ENCODE results near the gene KIDINS220.
"Not testable (repeated sequence)": the region's sequence is repeated elsewhere in the genome, so short reads cannot be mapped to it uniquely, and the experiment has no call there.

The KIDINS220 gene

GRCh38 chr2:8750221-8750620 lies 87.2 kb downstream of the KIDINS220 start:
- no peak for DNase-seq

- no peak for DNase-seq
These were observed 94.2 kb downstream of the KIDINS220 start for GRCh38 chr2:8743261-8743660.

DNA sequence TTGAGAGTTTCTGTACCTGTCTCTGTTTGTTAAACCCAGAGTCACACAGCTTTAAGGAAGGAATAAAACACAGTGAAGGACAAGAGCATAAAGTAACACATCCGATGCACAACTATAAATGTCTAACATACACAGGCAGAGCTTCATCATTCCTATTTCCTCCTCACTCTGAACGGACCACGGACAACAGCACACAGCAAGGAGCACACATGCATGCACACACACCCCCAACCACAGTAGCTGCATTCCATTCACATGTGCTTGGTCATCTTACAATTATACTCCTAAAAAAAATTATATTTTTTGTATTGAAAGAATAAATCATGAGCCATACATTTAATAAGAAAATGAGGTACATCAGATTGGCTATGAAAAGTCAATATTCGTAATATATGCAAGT lies 97.3 kb downstream of the KIDINS220 start:
- no peak for DNase-seq

DNA sequence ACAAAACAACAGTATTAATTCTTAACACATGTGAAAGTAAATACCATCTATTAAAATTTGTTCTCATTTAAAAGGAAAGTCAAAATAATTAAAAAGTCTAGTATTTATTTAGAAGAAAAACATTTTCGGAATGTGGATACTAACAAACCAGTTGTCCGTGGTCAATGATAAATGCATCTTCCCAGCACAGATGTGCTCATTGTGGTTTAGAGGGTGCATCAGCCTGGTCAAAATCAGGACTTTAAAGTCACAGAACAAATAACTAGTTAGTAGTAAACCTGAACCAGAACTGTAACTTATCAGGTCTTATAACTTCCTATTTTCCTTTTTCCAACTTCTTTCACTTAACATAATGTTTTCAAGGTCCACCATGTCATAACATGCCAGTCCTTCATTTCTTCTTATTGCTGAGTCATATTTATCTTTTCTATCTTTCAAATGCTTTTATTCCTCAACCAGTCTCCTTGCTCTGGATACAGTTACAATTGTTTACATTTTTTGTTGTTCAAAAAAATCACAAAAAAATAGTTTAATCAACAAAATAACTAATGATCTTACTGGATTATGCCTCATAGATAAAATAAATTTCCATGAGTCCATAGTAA lies 99.7 kb downstream of the KIDINS220 start:
- DNase-seq, result no peak

DNA sequence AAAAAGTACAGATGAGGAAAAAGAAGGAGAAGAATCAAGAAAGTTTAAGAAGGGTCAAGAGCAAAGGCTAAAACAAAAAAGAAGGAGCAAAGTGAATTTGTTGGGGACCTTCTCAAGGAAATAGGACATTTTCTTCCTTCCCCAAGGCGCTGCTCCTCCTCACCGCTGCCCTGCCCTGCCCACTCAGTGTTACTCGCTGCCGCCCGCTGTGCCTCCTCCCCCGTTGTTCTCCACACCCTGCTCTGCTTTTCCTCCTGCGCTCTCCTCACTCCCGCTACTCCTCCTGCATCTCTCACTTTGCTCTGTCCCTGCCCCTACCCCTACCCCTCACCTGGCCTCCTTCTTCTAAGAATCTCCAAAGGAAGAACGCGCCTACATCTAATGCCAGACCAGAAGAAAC lies 104.8 kb downstream of the KIDINS220 start:
- no peak for DNase-seq

DNA sequence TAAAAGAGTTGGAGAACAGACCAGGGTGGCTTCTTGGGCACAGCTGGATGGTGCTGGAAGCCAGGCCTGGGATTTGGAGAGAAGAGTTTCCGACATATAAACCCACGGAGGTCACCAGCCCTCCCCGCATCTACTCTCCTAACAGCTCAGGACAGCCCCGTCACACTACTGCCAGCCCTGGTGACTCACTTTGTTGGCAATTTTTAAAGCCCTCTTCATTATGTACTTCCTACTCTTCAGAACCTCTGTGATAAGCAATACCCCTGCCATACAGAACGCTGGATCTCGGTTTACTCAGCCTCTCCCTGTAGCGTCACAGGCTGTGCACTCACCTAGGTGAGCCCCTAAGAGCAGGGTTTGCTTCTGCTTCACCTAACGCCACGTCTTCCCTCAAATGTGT lies 107.5 kb downstream of the KIDINS220 start:
- no peak for DNase-seq

- DNase-seq, result not testable (repeated sequence)
These were observed 108.3 kb downstream of the KIDINS220 start for GRCh38 chr2:8729101-8729500.

GRCh38 chr2:8728305-8729015 lies 109.0 kb downstream of the KIDINS220 start:
- DNase-seq, result no peak

- no peak for DNase-seq
These were observed 111.6 kb downstream of the KIDINS220 start for GRCh38 chr2:8725838-8726237.

DNA sequence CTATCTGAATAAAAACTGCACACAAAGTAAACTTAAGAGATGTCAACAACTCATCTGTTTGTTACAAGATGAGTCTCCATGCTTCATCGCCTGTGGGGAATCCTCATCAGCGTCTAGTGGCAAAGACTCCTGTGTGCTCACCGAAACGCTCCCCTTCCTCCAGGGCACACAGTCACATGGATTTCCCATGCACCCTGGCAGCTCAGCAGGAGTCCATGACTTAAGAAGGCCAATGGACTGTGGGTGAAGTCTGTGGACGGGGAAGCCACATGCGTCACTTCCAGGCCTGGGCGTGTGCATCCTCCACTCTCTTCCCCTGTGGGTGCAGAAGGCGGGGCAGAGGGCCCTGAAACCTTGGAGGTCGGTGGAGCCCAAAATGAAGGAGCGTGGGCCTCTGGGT lies 114.4 kb downstream of the KIDINS220 start:
- DNase-seq, result no peak

GRCh38 chr2:8721410-8721809 lies 116.0 kb downstream of the KIDINS220 start:
- no peak for DNase-seq

DNA sequence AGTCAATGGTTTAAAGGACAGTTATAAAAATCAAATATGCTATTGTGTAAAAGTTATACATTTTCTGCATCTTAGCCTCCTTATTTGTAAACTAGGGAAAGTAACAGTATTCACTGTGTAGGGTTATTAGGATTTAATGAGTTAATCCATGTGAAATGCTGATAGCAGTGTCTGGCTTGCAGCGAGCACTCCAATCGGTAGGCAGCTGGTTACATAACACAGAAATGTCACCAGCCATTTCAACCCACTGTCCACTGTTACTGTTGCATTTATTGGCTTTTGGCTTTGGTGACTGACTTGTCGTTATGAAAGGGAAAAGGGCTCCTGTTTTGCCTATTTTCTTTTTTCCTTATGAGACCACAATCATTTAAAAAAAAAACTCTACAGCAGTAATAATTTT lies 116.7 kb downstream of the KIDINS220 start:
- no peak for DNase-seq

- DNase-seq, result no peak
These were observed 117.9 kb downstream of the KIDINS220 start for GRCh38 chr2:8719528-8719927.

DNA sequence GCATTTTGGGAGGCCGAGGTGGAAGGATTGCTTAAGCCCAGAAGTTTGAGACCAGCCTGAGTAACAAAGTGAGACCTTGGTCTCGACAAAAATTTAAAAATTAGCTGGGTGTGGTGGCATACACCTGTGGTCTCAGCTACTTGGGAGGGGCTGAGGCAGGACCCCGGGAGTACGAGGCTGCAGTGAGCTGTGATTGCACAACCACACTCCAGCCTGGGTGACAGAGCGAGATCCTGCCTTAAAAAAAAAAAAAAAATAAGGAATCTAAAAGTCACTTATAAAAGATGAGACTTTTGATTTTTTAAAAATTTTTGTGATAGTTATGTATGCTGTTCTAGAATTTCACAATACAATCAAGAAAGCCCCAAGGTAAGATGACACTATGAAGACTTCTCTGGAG lies 122.4 kb downstream of the KIDINS220 start:
- DNase-seq, result no peak

DNA sequence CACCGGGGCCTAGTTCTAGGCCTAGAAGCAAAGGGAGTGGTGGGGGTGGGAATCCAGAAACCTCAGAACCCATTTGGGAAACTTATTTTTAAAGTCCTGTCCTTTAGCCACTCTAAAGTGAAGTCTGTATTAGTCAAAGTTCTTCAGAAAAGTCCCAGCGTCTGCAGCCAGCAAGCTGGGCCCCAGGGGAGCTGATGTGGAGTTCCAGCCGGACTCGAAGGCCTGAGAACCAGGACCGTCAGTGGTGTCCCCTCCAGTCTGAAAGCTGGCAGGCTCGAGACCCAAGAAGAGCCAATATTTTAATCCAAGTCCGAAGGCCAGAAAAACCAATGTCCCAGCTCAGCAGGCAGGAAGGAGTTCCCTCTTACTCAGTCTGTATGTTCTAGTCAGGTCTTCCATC lies 123.1 kb downstream of the KIDINS220 start:
- DNase-seq, result no peak

DNA sequence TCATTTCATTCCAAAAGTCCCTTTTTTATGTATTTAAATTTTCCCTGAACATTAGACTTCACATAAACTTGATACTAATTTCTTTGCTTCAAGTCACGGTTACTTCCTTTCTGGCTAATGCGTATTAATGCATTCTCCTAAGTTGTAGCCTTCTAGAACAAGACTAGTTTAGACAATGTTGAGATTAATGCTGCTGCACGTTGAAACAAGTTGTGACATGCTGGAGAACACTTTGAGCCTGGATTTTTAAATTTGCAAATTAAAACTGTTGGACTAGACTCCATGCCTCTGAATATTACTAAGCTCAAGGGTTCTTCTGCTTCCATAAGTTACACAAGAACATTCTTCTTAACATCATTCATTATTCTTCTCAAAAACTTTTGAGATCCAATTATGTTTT lies 126.5 kb downstream of the KIDINS220 start:
- DNase-seq, result no peak

DNA sequence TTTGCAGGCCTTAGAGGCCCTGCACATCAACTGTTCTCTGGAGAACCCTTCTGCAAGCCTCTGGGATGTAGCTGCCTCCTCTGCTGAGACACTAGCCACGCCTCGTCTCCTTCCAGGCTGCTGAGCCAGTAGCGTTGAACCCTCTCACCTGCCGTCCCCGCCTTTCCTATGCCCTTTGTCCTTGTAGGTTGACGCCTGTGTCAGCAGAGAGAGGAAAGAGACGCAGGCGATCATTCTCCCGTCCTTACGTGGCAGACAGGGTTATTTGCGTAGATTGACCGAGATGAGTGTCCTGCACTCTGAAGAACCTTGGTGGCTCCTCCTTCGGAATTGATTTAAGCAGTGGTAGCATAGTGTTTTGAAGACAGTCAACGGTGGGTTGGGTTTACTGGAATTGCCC lies 127.8 kb downstream of the KIDINS220 start:
- no peak for DNase-seq

- no peak for DNase-seq
These were observed 132.5 kb downstream of the KIDINS220 start for GRCh38 chr2:8704906-8705305.

DNA sequence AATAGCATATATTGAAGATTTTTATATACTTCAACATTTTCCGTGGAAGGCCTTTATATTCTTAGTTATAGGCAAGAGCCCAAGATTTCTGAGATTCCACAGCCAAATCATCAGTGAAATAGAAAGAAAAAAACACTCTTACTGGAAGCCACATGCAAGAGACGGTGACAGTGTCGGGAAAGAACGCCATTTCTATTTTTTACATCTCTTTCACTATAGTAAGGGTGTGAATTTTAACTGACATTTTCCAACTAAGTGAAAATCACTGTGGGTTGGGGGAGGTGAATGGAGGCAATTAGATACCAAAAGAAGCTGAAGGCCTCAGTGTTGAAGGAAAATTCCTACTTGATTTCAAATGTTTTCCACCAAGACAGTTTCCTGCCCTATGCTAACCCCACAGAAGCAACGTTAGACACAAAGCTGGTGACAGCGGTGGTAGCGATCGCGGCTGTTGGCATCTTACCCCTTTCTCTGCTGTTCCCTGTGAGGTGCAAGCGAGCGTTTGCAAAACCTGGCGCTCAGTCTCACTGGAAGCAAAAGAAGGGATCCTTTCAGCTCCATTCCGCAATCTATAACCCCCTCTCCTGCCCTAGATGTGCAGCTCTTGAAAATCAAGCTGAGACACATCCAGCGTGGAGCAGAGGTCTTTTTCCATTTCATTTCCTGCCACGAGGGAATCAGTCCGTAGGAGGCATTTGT lies 135.6 kb downstream of the KIDINS220 start:
- no peak for DNase-seq

DNA sequence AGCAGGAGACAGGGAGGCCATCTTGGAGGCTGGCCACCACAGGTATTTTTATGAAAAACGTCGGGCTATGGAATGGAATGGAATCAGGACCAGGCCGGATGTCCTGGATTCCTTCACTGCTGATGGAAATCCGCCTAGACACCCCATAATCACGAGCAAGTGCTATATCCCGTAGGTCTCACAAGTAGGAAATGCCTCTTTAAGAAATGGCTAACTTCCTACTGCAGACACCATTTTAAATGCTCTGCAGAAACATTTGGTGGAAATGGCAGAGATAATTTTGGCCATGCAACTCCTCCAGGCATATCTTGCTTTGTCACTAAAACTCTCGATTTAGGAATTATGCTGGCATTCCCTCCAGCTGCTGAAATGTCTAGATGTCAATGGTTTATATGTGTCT lies 137.6 kb downstream of the KIDINS220 start:
- DNase-seq, result no peak

- no peak for DNase-seq
These were observed 140.2 kb downstream of the KIDINS220 start for GRCh38 chr2:8697190-8697589.

GRCh38 chr2:8694737-8695136 lies 142.7 kb downstream of the KIDINS220 start:
- no peak for DNase-seq

DNA sequence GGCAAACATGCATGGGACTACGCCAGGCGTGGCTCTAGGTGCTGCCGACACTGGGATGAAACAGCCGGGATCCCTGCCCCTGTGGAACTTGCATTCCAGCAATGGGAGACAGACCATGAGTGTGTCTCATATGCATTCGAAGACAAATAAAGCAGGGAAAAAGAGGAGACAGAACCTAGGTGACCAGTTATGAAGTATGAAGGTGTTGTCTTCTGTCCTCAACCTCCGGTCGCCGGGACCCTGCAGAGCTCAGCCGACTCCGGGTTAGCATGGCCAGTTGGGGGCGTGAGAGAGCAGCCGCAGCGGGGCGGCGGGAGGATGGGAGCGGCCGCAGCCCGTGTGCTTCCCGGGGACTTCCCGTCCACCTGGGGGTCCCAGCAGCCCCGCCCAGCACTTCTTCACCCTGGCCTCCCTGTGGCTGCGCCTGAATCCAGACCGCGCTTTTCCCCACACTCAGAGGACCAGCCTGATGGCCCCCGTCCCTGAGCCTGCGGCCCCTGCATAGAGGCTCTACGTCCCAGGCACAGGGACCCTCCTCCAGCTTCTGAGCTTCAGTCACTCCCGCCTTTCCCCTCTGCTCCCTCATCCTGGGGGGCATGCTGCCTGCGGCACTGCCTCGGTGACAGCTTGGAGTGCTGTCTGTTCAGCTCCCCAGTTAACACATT lies 144.1 kb downstream of the KIDINS220 start:
- DNase-seq, result no peak

DNA sequence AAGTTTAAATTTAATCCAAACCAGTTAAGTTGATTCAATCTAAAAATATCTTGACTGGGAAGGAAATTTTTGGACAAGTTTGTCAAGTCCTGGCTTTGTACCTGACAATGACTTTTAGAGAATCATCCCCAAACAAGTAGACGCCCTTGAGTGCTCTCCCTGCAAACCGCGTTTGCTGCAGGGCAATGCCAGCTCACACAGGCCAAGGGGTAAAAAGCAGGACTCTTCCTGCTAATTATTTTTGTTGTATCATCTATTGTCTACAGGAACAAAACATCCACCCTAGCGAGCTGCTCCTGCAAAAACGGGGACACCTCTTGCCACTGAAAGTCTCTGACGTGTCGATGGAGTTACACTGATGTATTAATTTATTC lies 144.6 kb downstream of the KIDINS220 start:
- DNase-seq, result no peak

Data from COR-L47 (cell line).